ENCODE data around the gene NELFA.

The NELFA gene

GRCh38 chr4:1939664-1940509 lies 68.9 kb downstream of the NELFA start:
- DNase-seq (ENCODE audit: low read depth, low spot score), result no peak

DNA sequence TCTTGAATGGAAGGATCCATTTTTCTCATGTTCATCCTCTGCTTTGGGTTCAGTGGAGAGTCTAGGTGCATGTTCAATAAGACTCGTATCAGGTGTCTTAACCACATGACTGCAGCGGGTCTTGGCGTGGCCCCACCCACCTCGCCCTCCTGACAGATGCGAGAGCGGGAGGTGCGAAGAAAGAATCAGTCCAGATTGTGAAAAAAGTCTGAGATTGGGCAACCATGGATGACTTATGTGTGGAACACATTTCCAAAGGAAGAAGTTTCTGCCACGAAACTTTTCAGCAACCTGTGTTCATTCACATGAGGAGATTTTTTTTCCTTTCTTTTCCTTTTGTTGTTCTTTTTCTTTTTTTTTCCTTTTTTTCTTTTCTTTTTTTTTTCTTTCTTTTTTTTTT lies 70.7 kb downstream of the NELFA start:
- DNase-seq (ENCODE audit: low read depth, low spot score), result no peak

DNA sequence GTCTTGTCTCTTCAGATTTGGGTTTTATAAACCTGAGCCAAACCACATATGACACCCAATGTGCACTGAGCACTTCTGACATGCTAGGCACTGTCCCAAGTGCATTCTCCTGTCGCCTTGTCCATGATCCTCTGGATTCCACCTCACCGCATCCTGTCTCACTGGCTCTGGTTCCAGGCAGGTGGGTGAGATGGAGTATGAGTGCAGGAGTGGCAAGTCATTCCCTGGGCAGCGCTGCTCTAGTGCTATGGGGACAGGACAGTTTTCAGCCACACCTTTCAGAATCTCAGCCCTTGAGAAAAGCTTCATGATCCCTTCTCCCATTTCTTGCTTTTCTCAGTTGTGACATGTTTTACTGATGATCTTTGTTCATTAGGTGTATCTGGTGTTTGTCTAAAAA lies 71.2 kb downstream of the NELFA start:
- DNase-seq (ENCODE audit: low read depth, low spot score), result no peak

DNA sequence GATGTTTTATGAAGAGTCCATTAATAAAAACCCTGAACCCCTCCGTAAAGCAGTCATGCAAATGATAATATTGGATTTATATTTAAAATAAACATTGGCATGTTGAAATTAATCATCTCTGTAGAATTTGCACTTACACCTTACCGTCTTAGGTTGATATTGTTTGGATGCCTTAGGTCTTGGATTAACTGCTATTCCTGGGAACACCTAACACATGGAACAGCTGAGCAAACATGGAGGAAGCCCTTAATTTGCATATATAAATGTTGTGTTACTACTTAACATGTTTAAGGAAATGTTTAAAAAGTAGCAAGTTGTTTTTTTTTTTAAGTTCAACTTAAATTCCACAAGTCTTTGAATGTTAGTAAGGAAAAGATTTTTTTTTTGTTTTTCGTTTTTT lies 75.1 kb downstream of the NELFA start:
- DNase-seq (ENCODE audit: low read depth, low spot score), result no peak

GRCh38 chr4:1932736-1933135 lies 76.0 kb downstream of the NELFA start:
- DNase-seq (ENCODE audit: low read depth, low spot score), result no peak
